GM10847 (cell line): ENCODE data around the gene TRIM28.

ENCODE experiments used
- POLR2A ChIP-seq: IDR thresholded peaks from 2 replicates; pipeline ENCODE4 v1.6.1; 2011; ENCODE audit not compliant: insufficient read length; ENCODE audit errors: extremely low read depth

Gene TRIM28

GRCh38 chr19:58544591-58545285 lies 874 bp downstream of the TRIM28 start:
- no peak for TF ChIP-seq POLR2A

- no peak for TF ChIP-seq POLR2A
Measured at GRCh38 chr19:58545286-58546018, 1.6 kb downstream of the TRIM28 start.

GRCh38 chr19:58546019-58546530 lies 2.2 kb downstream of the TRIM28 start:
- TF ChIP-seq POLR2A: no peak

GRCh38 chr19:58547323-58548312 lies 3.8 kb downstream of the TRIM28 start:
- no peak for TF ChIP-seq POLR2A

DNA sequence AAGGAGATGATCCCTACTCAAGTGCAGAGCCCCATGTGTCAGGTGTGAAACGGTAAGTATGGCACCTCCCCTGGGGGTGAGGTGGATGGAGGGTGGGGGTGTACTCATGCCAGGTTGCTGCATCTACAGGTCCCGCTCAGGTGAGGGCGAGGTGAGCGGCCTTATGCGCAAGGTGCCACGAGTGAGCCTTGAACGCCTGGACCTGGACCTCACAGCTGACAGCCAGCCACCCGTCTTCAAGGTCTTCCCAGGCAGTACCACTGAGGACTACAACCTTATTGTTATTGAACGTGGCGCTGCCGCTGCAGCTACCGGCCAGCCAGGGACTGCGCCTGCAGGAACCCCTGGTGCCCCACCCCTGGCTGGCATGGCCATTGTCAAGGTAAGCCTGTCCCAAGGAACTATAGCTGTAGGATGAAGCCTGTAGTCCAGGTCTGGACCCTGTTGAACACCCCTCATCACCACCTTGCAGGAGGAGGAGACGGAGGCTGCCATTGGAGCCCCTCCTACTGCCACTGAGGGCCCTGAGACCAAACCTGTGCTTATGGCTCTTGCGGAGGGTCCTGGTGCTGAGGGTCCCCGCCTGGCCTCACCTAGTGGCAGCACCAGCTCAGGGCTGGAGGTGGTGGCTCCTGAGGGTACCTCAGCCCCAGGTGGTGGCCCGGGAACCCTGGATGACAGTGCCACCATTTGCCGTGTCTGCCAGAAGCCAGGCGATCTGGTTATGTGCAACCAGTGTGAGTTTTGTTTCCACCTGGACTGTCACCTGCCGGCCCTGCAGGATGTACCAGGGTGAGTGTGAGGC lies 5.2 kb downstream of the TRIM28 start:
- no peak for TF ChIP-seq POLR2A

GRCh38 chr19:58549664-58550361 lies 5.9 kb downstream of the TRIM28 start:
- TF ChIP-seq POLR2A: no peak

GRCh38 chr19:58550362-58551122 lies 6.7 kb downstream of the TRIM28 start:
- TF ChIP-seq POLR2A: no peak

DNA sequence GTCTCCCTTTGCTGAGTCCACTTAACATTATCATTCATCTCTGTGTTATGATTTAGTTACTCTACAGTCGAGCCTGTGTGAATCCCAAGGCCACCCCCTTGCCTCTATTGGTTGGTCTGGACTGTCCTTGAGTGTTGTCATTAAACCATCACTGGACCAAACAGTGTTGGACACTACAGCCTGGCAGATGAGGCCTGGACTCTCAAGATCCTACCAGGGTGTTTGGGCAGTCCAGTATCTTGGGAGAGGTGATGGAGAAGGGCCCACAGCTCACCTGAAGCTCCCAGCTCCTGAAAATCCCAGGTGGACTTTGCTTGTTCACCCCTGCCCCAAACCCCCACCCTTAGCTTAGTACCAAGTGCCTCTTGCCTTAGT lies 7.2 kb downstream of the TRIM28 start:
- TF ChIP-seq POLR2A: no peak

GRCh38 chr19:58551577-58552471 lies 8.0 kb downstream of the TRIM28 start:
- no peak for TF ChIP-seq POLR2A

- TF ChIP-seq POLR2A: no peak
Measured at GRCh38 chr19:58552655-58553054, 8.8 kb downstream of the TRIM28 start.

DNA sequence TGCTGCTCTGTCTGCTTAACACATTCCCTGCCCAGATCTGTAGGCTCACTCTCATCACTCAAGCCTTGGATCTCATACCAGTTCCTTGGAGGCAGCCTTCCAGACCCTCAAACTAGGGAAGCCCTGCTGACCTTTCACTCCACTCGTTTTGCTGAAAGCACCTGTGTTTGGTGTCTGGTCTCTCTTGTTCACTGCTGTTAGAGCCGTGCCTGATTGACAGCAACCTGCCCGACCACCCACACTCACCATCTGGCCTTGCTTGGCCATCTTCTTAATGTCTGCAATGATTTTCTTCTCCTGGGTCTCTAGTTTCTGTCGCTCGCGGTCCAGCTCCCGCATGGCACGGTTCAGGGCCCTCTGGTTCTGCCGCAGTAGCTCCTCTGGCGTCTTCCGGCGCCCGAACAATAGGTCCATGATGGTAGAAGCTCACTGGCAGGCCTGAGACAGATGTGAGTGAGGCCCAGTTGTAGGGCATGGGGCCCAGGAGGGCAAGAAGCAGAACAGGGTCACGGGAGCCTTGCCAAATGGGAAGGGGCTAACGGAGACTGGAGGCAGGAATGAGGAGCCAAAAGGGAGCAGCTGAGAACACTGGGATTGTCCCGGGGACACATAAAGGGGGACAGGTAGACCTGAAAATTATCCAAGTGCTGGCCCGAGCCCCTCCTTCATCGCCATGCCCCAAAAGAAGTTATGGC lies 10.1 kb downstream of the TRIM28 start:
- no peak for TF ChIP-seq POLR2A
